CD4-positive, alpha-beta T cell treated with Interleukin-1 beta for 1 hour (primary cell): Measurements from ENCODE around the gene QSOX2.

ENCODE experiments used
- DNase-seq, 2 donors: peaks; one replicate each; pipeline ENCODE4 v3.0.0-alpha.2; 2020 to 2022

QSOX2 gene

DNA sequence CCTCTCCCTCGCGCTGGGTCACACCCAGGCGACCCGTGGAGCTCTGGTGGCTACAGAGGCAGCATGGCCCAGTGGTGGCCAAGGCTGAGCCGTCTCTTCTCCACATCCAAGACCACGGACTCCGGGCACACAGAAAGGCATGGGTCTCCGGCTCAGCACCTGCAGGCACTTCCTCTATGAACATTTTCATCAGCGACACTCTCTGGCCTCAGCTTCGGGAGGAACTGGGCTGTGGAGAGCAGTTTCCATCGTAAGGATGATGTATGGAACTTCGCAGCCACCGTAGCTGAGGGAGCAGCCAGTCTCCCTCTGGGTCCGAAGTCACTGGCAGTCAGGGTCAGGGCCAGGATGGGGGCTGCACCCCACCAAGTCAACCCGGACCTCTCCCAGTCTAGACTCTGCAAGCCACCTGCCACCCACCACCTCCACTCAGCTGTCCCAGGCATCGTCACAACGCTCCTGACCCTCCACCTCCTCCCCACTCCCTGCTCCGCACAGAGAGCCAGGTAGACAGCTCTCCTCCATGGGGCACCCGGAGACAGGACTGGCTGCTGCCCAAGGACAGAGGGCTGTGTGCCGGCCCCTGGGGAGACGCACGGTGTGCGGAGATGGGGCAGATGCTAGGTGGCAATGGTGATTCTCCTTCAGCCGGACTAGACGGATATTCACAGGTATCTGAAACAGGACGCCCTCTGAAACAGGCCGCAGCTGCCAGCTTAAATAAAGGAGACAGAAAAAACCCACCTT, 9.7 kb downstream of the QSOX2 start:
- DNase-seq = no peak

DNA sequence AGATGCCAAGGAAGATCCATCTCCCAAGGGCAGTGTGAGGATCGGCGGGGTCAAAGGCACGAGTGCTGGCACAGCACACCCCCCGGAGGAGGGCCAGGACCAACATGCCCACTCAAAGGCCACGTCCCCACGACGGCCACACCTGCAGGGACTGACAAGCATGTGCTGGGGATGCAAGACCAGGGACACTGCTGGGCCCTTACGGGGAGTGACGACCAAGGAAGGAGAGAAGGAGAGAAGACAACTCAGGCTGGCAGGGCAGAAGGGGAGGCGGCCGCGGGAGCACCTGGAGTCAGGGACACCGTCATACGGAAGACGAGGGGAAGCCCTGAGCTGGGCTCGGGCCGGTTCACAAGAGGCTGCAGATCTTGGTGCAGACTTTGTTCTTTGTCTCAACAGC, 10.4 kb downstream of the QSOX2 start:
- DNase-seq = no peak

DNA sequence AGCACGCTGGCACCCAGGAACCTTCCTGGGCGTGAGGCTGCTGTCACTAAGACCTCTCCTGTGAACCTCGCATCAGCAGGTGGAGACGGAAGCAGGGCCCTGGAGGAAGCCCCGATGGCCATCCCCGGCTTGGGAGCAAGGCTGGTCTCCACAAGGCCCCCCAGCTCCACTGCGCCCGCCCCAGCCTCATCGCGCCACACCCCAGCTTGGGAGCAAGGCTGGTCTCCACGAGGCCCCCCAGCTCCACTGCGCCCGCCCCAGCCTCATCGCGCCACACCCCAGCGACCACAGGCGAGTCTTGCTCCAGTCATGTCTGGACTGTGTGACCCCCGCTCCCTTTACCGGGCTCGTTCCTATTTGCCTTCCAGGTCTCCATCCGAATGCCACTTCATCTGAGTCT, 11.0 kb downstream of the QSOX2 start:
- no peak for DNase-seq

- no peak for DNase-seq
Measured at GRCh38 chr9:136233868-136234267, 11.7 kb downstream of the QSOX2 start.

GRCh38 chr9:136233411-136233810, 12.2 kb downstream of the QSOX2 start:
- DNase-seq = no peak

- DNase-seq = no peak
Measured at GRCh38 chr9:136232969-136233368, 12.6 kb downstream of the QSOX2 start.

DNA sequence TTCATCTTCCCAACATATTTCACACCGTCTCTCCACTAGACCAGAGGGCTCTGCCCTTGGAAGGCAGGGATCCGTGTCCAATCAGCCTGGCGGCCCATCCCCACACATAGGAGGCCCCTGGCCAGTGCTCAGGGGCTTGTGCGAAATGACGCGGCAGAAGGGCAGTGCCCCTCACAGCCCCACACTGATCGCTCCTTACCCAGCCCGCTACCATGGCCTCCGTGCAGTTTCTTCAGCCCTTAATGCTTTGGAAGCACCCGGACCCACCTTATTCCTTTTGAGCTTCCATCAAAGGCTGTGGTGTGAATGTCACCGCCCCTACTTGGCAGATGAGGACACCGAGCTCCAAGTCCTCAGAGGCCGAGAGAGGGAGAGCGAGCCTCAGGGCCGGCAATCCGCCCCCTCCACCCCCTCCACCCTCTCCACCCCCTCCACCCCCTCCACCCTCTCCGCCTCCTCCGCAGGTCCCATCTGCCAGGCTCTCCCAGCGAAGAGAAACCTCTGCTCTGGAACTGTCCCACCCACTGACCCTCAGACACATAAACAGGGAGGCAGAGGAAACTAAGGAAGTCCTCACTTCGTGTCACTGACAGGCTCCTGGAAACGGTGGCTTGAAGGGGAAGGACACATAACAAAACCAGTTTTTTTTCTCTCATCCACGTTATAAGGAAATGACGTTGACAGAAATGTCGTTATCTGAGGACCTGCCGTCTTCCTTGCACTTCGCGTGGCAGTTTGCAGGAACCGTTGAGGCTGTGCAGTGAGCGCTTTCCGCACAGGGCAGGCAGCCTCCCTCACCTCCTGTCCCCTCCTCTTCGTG, 13.9 kb downstream of the QSOX2 start:
- peak; percentile 39 to 45 for DNase-seq

DNA sequence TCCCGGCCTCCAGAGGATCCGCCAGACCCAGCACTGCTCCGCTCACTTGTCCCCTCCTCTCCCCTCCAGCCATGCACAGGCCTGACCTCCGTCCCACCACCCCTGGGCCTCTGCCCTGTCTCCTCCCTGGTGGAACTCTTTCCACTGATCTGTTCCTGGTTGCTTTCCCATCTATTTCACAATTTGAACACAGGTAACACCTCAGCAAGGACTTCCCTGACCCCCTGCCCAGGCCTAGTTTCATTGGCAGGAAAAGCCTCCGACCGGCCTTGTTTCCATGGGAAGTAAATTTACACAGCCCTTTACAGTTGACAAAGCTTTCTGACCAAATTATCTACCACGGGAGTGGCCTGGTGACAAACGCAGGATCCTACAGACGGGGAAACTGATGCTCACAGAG, 14.8 kb downstream of the QSOX2 start:
- no peak for DNase-seq

DNA sequence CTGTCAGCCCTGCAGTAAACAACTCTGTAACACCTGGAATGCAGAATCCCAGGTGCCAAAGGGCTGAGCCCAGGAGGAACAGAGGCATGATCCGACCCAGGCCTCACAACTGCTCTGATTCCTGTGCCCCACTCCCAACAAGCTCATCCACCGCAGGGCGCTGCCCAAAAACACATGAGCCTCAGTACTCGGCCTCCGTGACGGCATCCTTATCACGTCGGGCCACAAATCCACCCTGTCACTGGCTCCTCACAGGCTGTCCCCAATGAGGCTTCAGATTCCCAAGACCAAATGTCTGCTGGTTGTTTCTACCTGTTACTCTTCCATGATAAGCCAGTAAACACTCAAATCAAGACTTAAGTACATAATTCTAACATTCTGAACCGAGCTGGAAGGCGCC, 15.2 kb downstream of the QSOX2 start:
- no peak for DNase-seq

- DNase-seq = no peak
Measured at GRCh38 chr9:136229096-136230065, 16.2 kb downstream of the QSOX2 start.

GRCh38 chr9:136228107-136228875, 17.3 kb downstream of the QSOX2 start:
- no peak for DNase-seq

DNA sequence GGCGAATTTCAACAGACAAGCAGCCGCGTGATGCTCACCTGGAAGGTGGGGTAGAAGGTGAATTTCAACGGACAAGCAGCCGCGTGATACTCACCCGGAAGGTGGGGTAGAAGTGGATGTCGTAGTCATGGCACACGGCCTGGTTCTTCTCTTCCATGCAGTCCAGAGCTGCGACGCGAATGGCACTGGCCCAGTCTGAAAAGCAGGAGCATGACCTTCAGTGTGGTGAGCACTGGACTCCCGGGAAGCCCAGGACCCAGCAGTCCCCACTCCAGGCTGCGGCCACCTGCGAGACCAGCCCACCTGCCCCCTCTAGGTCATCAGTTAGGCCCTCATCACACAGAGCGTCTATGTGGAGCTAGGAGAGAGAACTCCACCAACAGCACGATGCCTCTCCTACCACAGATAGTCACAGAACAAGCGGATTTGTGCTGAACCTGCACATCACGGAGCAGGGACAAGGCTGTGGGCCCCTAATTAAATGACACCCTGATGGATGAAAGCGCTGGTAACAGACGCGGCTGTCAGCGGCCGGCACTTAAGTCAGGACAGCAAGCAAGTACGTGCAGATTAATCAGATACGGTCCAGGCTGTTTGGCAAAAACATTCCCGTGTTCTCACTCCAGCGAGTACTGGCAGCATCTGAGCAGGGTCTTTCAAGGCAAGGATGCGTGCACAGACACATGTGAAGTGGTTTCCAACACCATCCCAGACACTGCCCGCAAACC, 18.8 kb downstream of the QSOX2 start:
- DNase-seq = no peak

DNA sequence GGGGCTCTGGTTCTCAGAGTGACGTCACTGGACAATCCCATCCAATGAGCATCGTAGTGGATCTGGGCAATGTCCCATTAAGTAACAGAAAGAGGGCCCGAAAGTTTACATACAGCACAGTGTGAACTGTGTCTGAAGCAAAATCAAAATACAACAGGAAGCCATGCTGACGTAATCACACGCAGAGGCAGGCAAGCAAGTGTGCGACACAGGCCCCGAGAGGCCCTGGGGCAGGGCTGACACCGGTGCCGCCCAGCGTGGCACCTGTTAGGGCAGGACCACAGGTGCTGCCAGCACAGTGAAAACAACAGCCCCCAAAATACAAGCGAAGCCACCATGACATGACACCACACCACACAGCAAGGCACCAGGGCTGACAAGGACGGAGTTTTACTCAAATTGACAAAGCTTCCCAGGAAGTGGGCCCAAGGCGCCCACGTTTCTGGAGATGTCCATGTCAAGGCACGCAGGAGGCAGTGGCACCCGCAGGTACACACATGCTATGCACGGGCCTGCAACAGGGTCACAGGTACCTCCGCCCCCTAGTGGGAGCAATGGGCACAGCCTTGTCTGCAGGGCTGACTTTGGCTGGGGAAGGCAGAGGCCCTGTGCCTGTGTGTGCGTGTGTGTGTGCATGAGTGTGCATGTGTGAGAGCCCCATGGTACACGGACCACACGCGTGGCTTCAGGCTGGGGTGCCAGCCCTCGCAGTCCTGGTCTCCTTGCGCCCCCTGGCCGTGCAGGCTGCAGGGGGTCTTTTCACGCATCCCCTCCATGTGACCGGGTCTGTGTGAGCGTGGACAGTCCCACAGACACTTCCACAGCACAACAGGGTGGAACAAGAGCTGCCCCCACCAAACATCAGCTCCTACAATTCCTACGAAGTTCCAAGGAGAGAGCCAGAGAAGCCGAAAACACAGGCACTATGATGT, 19.6 kb downstream of the QSOX2 start:
- DNase-seq = peak; percentile 72 to 80

GRCh38 chr9:136225366-136225747, 20.3 kb downstream of the QSOX2 start:
- DNase-seq = peak; percentile 33 to 68

DNA sequence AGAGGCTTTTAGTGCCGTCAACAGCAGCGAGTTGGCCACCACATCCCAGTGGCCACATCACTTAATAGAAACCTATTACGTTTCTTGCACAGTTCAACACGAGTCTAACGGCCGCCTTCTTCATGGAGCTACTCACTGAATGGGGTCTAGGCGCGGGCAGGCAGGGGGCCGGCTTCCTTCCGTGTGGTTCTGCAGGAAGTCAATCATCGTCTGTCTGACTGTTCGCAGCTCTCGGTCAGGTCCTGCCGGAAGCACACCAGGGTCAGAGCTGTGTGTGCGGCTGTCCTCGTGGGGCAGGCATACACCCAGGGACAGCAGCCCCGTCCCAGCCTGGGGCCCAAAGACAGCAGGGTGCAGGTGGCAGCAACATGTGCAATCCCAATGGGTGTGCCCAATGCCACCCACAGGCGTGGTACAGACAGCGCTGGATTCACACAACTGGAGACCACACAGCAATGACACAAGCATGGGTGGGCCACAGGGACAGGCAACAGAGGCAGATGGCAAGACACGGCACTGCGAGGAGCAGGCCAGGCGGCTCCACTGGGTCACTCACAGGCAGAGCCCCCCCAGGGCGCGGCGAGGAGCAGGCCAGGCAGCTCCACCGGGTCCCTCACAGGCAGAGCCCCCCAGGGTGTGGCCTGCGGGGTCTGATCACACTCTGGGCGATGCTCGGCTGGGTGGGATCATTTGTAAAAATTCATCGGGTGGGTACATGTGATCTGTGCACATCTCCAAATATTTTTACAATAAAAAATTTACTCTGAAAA, 21.6 kb downstream of the QSOX2 start:
- DNase-seq = no peak

GRCh38 chr9:136222906-136223285, 22.7 kb downstream of the QSOX2 start:
- DNase-seq = no peak

GRCh38 chr9:136222166-136222905, 23.3 kb downstream of the QSOX2 start:
- no peak for DNase-seq

DNA sequence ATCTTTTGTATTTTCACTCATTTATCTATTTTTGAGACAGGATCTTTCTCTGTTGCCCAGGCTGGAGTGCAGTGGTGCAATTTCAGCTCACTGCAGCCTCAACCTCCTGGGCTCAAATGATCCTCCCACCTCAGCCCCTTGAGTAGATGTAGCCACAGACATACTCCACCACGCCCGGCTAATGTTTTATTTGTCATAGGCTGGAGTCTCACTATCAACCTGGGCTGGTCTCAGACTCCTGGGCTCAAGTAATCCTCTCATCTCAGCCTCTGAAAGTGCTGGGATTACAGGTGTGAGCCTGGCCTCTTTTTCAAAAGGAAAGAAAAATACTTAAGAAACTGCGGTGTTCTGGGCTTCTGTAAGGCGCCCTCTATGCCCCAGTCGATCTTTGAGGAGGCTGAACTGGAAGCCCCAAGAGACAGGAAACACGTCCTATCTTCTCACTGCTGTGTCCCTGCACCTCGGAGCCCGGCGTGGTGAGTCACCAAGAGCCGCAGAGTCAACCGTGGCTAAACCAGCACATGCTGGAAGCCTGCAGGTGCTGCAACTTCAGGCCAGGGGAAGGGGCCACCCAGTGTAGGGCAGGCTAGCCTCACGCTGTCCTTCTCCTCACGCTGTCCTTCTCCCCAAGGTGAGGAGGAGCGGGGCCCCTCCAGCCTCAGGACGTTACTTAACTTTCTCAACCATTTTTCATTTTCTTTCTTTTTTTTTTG, 25.4 kb downstream of the QSOX2 start:
- peak in 1 of 2 donors; percentile 38 for DNase-seq
